Stomach (tissue), 9 donors: ENCODE measurements around the gene GLYAT. TPM values are rescaled to one million over a fixed set of nuclear protein-coding genes. Genes with fewer than 3 reads are reported as not detected.
"Not testable (repeated sequence)": the region's sequence is repeated elsewhere in the genome, so short reads cannot be mapped to it uniquely, and the experiment has no call there.

Experiments used
- DNase-seq, 2 donors: peaks; one replicate each; pipeline versions ENCODE4 v3.0.0 to v3.0.0-alpha.2; 2013 to 2019
- H3K27ac ChIP-seq, 5 donors: fragments of 200-600 bp in 4 of 5; sonication (generic) in 4 of 5; one replicate each; pipeline ENCODE4 v1.5.1; 2013 to 2019; ENCODE audit warnings: mild to moderate bottlenecking in 1 of 5, moderate library complexity in 1 of 5
- H3K27me3 ChIP-seq, 3 donors: fragments of 200-600 bp; sonication (generic); one replicate each; pipeline ENCODE4 v1.5.1; 2017 to 2019; ENCODE audit warnings: mixed run types in 1 of 3
- H3K36me3 ChIP-seq, 4 donors: fragments of 200-600 bp; sonication (generic); 1 replicate in 3 of 4; 2 replicates in 1 of 4; pipeline ENCODE4 v1.5.1; 2016 to 2019
- H3K4me1 ChIP-seq, 4 donors: fragments of 200-600 bp; sonication (generic); one replicate each; pipeline ENCODE4 v1.5.1; 2016 to 2019
- H3K4me3 ChIP-seq, 4 donors: fragments of 200-600 bp; sonication (generic) in 3 of 4; one replicate each; pipeline ENCODE4 v1.5.1; 2016 to 2019; ENCODE audit warnings: mild to moderate bottlenecking in 1 of 4
- H3K9me3 ChIP-seq, 4 donors: fragments of 200-600 bp; sonication (generic); one replicate each; pipeline ENCODE4 v1.5.1; 2016 to 2019
- CTCF ChIP-seq, 7 experiments: fragments of 450-650 bp in 4 of 7; fragments of 200-600 bp in 3 of 7; sonication (generic) in 3 of 7; IDR thresholded peaks; one replicate each; pipeline ENCODE4 v1.5.1; 2016 to 2019; ENCODE audit warnings: antibody characterized with exemption in 7 of 7, control low read depth in 2 of 7, mild to moderate bottlenecking in 1 of 7
- EP300 ChIP-seq: sonication (generic); formaldehyde crosslinking; IDR thresholded peaks from one replicate; pipeline ENCODE4 v1.6.1; 2017; ENCODE audit warnings: antibody characterized with exemption
- POLR2A ChIP-seq, 4 donors: fragments of 450-650 bp; IDR thresholded peaks; one replicate each; pipeline ENCODE4 v1.6.1; 2016; ENCODE audit warnings: antibody characterized with exemption in 4 of 4, control low read depth in 2 of 4, mild to moderate bottlenecking in 1 of 4, moderate library complexity in 1 of 4
- POLR2AphosphoS5 ChIP-seq, 3 donors: sonication (generic); formaldehyde crosslinking; IDR thresholded peaks; one replicate each; pipeline ENCODE4 v1.6.1; 2016; ENCODE audit warnings: antibody characterized with exemption in 3 of 3
- WGBS, 5 donors: extraction: QIAGEN DNeasy Blood & Tissue Kit in 3 of 5; methylation state at CpG; one replicate each; pipeline versions ENCODE4 v1.1.5 to v1.1.7; 2013 to 2018; 5-methylcytosine and 5-hydroxymethylcytosine counted together
- intact Hi-C: fragments of 100-400 bp; cut with DNase I; formaldehyde crosslinking; loops from one replicate; pipeline ENCODE4 v1.15.1; 2023; ENCODE audit warnings: low total_unique reads
- polyA plus RNA-seq, 3 donors: library from polyadenylated mRNA; stranded (reverse); fragments of 200-250 nt; gene quantifications; one replicate each; pipeline ENCODE4 v1.2.3, GENCODE V29; 2013
- total RNA-seq, 5 donors: library from RNA; depleted of rRNA; stranded (reverse); fragments of >200 nt; gene quantifications; one replicate each; pipeline versions ENCODE4 v1.1.0 to v1.2.3, GENCODE V29; 2014 to 2016
- donor health status: healthy with polysubstance abuse.
- donor health status: Bipolar disorder and iron deficiency.
- donor health status: healthy.

GLYAT gene
- total and polyA plus RNA-seq, 8 donors, result not detected

GRCh38 chr11:58693026-58693425, 38.7 kb downstream of the GLYAT start:
- WGBS, 5 donors, result 89 to 100% (median 95%) methylated on average over 1 of the region's 1 CpG
- intact Hi-C loops, result no loop called here
- no peak for TF ChIP-seq POLR2A (IDR thresholded peaks at IDR 0.05)
- TF ChIP-seq CTCF (IDR thresholded peaks at IDR 0.05), result no peak
- no peak for TF ChIP-seq EP300
- no peak for TF ChIP-seq POLR2AphosphoS5 (IDR thresholded peaks at IDR 0.05)

DNA sequence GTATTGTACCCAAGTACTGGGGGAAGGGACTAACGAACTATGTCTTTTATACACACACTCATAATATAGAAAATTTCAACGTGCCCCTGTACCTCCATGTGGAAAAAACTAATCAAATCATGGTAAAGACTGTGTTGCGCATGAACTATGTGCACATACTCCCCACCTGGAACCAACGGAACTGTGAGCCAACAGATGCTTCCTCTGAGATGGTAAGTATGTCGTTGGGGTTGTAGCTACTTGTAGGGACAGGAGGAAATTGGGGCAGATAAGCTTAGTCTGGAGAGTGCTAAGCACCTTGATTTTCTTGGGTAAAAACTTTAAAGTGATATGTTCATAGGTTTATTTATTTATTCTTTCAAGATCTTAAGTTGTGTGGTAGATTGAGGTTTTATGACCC, 40.1 kb downstream of the GLYAT start:
- H3K4me1 ChIP-seq, result no peaks in the 10 kb centered on the region
- 69 to 75% (median 71%) methylated on average over 5 of the region's 5 CpGs for WGBS, 5 donors
- intact Hi-C loops, result no loop called here
- H3K36me3 ChIP-seq, result no peaks in the 10 kb centered on the region
- TF ChIP-seq POLR2AphosphoS5 (IDR thresholded peaks at IDR 0.05) (no peak), POLR2A (IDR thresholded peaks at IDR 0.05) (no peak), EP300 (no peak)
- no peak overlapping the region for H3K4me3 ChIP-seq
- no peak overlapping the region for H3K27ac ChIP-seq
- H3K27me3 ChIP-seq, result no peaks in the 10 kb centered on the region
- DNase-seq, result no peak
- no peaks in the 10 kb centered on the region for H3K9me3 ChIP-seq

More at GRCh38 chr11:58693026-58693425, 38.7 kb downstream of the GLYAT start:
- no peak for DNase-seq
- no peaks in the 10 kb centered on the region for H3K4me1 ChIP-seq
- no peaks in the 10 kb centered on the region for H3K27me3 ChIP-seq
- H3K9me3 ChIP-seq, result no peaks in the 10 kb centered on the region
- H3K27ac ChIP-seq, result no peak overlapping the region
- no peaks in the 10 kb centered on the region for H3K36me3 ChIP-seq
- no peak overlapping the region for H3K4me3 ChIP-seq

DNA sequence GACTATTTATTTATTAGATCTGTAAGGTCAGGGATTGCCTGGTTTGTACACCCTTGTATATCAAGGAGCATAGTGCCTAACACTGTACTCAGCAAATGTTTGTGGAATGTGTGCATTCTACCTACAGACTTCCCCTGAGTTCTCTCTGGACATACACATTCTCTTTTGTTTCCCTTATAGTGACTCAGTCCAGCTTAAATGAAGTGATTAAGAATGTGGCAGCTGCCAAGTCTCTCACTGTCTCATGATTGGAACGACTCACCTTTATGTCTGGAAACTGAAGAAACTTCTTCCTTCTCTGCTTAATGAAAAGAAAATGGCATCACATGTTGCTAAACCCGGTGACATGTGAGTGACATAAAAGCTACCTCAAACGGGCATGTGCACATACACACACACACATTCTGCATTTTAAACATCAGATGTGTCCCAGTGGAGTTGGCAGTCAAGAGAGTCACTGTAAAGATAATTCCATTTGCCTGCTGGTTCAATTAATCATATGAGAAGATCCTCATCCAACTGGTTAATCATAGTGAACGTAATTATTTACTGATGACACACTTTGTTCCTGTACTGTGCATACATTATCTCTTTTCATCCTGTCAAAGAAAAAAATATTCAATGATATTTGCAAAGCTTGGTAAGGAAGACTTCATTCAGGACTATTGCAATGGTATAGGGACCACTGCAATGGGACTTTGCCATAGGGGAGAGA, 42.8 kb downstream of the GLYAT start:
- TF ChIP-seq EP300 (no peak), POLR2AphosphoS5 (IDR thresholded peaks at IDR 0.05) (no peak), CTCF (IDR thresholded peaks at IDR 0.05) (no peak), POLR2A (IDR thresholded peaks at IDR 0.05) (no peak)

DNA sequence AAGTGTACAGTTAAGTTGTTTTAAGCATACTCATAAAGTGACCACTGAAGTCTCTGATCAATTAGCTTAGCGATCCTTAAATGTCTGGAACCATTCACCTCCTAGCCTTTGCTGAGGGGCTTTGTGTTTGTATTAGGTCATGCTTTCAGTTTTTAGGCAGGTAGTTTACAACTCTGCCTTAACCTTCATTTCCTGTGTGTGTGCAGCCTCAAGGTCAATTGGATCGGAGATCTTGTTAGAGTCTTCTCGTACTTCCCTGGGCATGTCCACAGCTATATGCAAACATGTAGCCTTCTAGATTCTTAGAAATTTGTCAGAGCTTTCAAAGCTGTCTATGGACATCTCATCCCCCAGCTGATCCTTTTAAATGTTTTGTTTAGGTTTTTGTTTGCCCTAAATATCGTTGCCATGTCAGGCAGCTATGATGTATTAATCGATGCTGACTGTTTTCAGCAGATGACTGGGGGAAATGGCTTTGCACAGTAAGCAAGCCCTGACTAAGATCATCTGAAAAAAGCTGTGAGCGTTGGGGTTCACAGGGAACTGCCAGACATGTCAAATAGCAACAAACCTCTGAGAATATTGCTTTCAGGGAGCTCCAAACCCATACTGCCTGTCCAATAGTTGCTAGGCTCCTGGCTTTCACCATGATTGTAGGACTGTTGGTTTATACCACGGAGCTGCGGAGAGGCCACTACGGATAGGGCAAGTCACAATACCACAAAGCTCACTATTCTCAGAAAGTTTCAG, 45.6 kb downstream of the GLYAT start:
- no peak for DNase-seq
- Histone ChIP-seq H3K4me1 (no peaks in the 10 kb centered on the region), H3K27me3 (no peaks in the 10 kb centered on the region), H3K27ac (no peak overlapping the region), H3K36me3 (no peaks in the 10 kb centered on the region), H3K9me3 (peaks cover 0 to 15% (median 0%) of the 10 kb centered on the region in 4 donors), H3K4me3 (no peak overlapping the region)
- intact Hi-C loops, result no loop called here
- 69 to 78% (median 72%) methylated on average over 9 of the region's 9 CpGs for WGBS, 5 donors
- TF ChIP-seq EP300 (no peak), CTCF (IDR thresholded peaks at IDR 0.05) (no peak), POLR2AphosphoS5 (IDR thresholded peaks at IDR 0.05) (no peak), POLR2A (IDR thresholded peaks at IDR 0.05) (no peak)

More for the DNA sequence above, 42.8 kb downstream of the GLYAT start:
- Histone ChIP-seq H3K27ac (no peak overlapping the region), H3K27me3 (no peaks in the 10 kb centered on the region), H3K36me3 (no peaks in the 10 kb centered on the region), H3K4me3 (no peak overlapping the region), H3K9me3 (peaks cover 0 to 3% (median 0%) of the 10 kb centered on the region in 4 donors), H3K4me1 (no peaks in the 10 kb centered on the region)
- WGBS, 5 donors, result 53 to 67% (median 57%) methylated on average over 4 of the region's 4 CpGs
- intact Hi-C loops, result no loop called here
- DNase-seq, result no peak

DNA sequence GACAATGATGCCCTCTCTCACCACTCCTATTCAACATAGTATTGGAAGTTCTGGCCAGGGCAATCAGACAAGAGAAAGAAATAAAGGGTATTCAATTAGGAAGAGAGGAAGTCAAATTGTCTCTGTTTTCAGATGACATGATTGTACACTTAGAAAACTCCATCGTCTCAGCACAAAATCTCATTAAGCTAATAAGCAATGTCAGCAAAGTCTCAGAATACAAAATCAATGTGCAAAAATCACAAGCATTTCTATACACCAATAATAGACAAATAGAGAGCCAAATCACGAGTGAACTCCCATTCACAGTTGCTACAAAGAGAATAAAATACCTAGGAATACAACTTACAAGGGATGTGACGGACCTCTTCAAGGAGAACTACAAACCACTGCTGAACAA, 49.1 kb downstream of the GLYAT start:
- Histone ChIP-seq H3K9me3 (peaks cover 0 to 15% (median 0%) of the 10 kb centered on the region in 4 donors), H3K27me3 (peaks cover 0 to 11% (median 7%) of the 10 kb centered on the region in 3 donors)
- DNase-seq, intact Hi-C loops, H3K4me3 ChIP-seq, H3K36me3 ChIP-seq, H3K27ac ChIP-seq, H3K4me1 ChIP-seq: not testable (repeated sequence)
- 75 to 89% (median 80%) methylated on average over 3 of the region's 3 CpGs for WGBS, 5 donors

DNA sequence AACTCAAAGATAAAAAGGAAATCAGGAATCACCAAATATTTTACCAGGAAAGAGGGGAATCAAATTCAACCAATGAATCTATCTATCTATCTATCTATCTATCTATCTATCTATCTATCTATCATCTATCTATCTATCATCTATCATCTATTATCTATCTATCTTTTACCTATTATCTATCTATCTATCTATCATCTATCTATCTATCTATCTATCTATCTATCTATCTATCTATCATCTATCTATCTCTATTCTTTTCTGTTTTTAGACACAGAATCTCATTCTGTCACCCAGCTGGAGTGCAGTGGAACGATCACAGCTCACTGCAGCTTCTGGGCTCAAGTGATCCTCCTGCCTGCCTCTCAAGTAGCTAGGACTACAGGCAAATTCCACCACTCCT, 54.2 kb downstream of the GLYAT start:
- H3K27me3 ChIP-seq, result peaks cover 0 to 14% (median 7%) of the 10 kb centered on the region in 3 donors
- peaks cover 0 to 24% (median 6%) of the 10 kb centered on the region in 4 donors for H3K4me1 ChIP-seq
- DNase-seq, intact Hi-C loops, H3K36me3 ChIP-seq, H3K4me3 ChIP-seq, H3K27ac ChIP-seq, H3K9me3 ChIP-seq: not testable (repeated sequence)
- 74 to 88% (median 81%) methylated on average over 1 of the region's 1 CpG for WGBS, 5 donors
